Measurements from ENCODE around the gene EIF4G1. TPM values are rescaled to one million over a fixed set of nuclear protein-coding genes. Genes with fewer than 3 reads are reported as not detected.

Gene EIF4G1
- total RNA-seq, 4 donors from 2014 or later = 133 to 269 (median 170) TPM

GRCh38 chr3:184350618-184351017 lies 36.2 kb downstream of the EIF4G1 start:
- H3K4me1 ChIP-seq = peaks cover 0 to 10% of the 10 kb centered on the region in 2 donors
- no peak overlapping the region for H3K4me3 ChIP-seq
- H3K9me3 ChIP-seq = no peaks in the 10 kb centered on the region
- no peak for TF ChIP-seq POLR2A (IDR thresholded peaks at IDR 0.05)
- TF ChIP-seq, protein P1, sequence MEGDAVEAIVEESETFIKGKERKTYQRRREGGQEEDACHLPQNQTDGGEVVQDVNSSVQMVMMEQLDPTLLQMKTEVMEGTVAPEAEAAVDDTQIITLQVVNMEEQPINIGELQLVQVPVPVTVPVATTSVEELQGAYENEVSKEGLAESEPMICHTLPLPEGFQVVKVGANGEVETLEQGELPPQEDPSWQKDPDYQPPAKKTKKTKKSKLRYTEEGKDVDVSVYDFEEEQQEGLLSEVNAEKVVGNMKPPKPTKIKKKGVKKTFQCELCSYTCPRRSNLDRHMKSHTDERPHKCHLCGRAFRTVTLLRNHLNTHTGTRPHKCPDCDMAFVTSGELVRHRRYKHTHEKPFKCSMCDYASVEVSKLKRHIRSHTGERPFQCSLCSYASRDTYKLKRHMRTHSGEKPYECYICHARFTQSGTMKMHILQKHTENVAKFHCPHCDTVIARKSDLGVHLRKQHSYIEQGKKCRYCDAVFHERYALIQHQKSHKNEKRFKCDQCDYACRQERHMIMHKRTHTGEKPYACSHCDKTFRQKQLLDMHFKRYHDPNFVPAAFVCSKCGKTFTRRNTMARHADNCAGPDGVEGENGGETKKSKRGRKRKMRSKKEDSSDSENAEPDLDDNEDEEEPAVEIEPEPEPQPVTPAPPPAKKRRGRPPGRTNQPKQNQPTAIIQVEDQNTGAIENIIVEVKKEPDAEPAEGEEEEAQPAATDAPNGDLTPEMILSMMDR (IDR thresholded peaks at IDR 0.05) = no peak
- H3K36me3 ChIP-seq = no peaks in the 10 kb centered on the region
- H3K27me3 ChIP-seq = no peaks in the 10 kb centered on the region
- no peak for DNase-seq
- intact Hi-C loops (cut with DNase I; ENCODE audit: low total_unique reads) = loop anchor here (5.0 kb wide), 1 partner anchor 48 kb away; no protein-coding TSS in a partner anchor
- H3K27ac ChIP-seq = no peak overlapping the region

DNA sequence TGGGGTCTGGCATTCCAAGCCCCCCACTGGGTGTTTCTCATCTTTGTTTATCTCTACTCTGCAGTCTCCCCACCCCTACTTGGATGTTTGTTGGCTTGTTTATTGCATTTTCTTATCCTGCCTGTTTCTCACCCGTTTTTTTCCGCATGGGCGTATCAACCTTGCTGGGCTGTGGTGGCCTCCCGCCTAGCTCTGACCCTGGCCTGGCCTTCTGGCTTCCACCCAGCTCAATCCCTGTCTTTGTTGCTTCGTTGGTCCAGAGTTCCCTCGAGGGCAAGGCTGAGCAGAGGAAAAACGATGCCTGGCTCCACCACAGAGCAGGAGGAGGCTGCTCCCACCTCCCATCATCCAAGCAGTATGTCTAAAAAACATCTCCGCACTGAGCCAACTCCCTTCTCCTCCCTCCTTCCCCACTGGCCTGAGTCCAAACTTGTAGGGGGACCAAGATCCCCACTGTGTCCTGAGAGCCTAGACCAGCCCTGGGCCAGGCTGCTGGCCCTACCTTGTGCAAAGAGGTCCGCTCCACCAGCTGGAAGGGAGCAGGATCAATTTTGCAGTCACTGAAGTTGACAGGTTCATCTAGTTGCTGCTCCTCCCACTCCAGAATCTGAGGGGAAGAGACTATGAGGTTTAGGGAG lies 37.2 kb downstream of the EIF4G1 start:
- no peak for DNase-seq
- TF ChIP-seq POLR2A (IDR thresholded peaks at IDR 0.05) = no peak
- TF ChIP-seq, protein P1 (IDR thresholded peaks at IDR 0.05) = no peak
- H3K27me3 ChIP-seq = no peaks in the 10 kb centered on the region
- H3K4me1 ChIP-seq = peaks cover 0 to 10% of the 10 kb centered on the region in 2 donors
- no peak overlapping the region for H3K4me3 ChIP-seq
- intact Hi-C loops (cut with DNase I; ENCODE audit: low total_unique reads) = loop anchor here (5.0 kb wide), 1 partner anchor 49 kb away; no protein-coding TSS in a partner anchor
- no peaks in the 10 kb centered on the region for H3K36me3 ChIP-seq
- H3K9me3 ChIP-seq = no peaks in the 10 kb centered on the region
- H3K27ac ChIP-seq = peak overlapping the region; percentile 23 to 34

- Histone ChIP-seq H3K36me3 (no peaks in the 10 kb centered on the region), H3K9me3 (no peaks in the 10 kb centered on the region), H3K4me1 (peaks cover 0 to 10% of the 10 kb centered on the region in 2 donors), H3K4me3 (no peak overlapping the region), H3K27ac (peak overlapping the region in 1 of 2 donors; percentile 34), H3K27me3 (no peaks in the 10 kb centered on the region)
- TF ChIP-seq POLR2A (IDR thresholded peaks at IDR 0.05) = no peak
- TF ChIP-seq, protein P1 (IDR thresholded peaks at IDR 0.05) = no peak
- DNase-seq = no peak
- intact Hi-C loops (cut with DNase I; ENCODE audit: low total_unique reads) = loop anchor here (5.0 kb wide), 1 partner anchor 50 kb away; no protein-coding TSS in a partner anchor
Measured at GRCh38 chr3:184352149-184352785, 37.9 kb downstream of the EIF4G1 start.

DNA sequence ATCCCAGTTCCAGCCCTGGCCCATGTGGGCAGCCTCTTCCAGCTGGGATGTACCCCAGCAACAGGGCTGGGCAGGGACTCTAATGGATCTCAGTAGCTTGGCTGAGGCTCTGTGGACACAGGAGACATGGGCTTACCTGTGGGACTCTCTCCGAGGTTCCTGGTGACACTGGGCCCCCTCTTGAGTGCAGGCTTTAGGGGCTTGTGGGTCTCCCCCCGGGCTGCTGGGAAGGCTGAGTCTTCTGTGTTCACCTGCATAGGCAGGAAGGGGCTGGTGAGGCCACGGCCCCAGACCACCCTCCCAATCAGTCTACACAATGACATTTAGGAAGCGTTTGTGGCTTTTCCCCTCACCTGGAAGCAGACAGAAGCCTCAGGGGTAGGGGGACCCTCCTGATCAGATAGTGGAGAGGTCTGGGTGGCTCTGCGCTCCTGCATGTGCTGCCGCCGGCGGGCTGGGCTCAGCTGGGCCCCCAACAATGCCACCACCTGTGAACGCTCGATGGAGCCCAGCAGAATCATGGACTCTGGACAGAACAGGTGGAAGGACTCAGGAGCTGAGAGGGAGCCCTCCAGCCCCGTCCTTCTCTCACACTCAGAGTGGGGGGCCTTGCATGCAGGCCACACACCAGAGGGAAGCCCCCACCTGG lies 38.6 kb downstream of the EIF4G1 start:
- intact Hi-C loops (cut with DNase I; ENCODE audit: low total_unique reads) = loop anchor here (5.0 kb wide), 1 partner anchor 51 kb away; no protein-coding TSS in a partner anchor
- H3K27ac ChIP-seq = no peak overlapping the region
- peaks cover 0 to 10% of the 10 kb centered on the region in 2 donors for H3K4me1 ChIP-seq
- TF ChIP-seq, protein P1 (IDR thresholded peaks at IDR 0.05) = no peak
- TF ChIP-seq POLR2A (IDR thresholded peaks at IDR 0.05) = no peak
- no peaks in the 10 kb centered on the region for H3K27me3 ChIP-seq
- no peaks in the 10 kb centered on the region for H3K9me3 ChIP-seq
- no peaks in the 10 kb centered on the region for H3K36me3 ChIP-seq
- DNase-seq = no peak
- no peak overlapping the region for H3K4me3 ChIP-seq

All from uterus (tissue), 4 donors.